Measurements from ENCODE around the gene SIRPB1.

GRCh38 chr20:1587781-1588532, 31.9 kb downstream of the SIRPB1 start:
- TF ChIP-seq CTCF (optimal IDR thresholded peaks at IDR 0.05 in 1 of 3, IDR thresholded peaks at IDR 0.05 in 1 of 3, conservative IDR thresholded peaks at IDR 0.05 in 1 of 3; ENCODE audit: extremely low read depth in 1 of 3, insufficient read depth in 2 of 3, low read length in 3 of 3) (no peak), EZH2 (IDR thresholded peaks at IDR 0.05; ENCODE audit: low read length) (no peak)

Measured in keratinocyte (primary cell).